ENCODE measurements around the gene PTPRN2. TPM values are rescaled to one million over a fixed set of nuclear protein-coding genes. Genes with fewer than 3 reads are reported as not detected.

Gene PTPRN2
- total and polyA plus RNA-seq, 2 donors (not counting 1 experiment from before 2014, with no cell fraction given), result 0.54 to 1.2 TPM

- Histone ChIP-seq H4K20me1 (ENCODE audit: control insufficient read depth, extremely low read depth, insufficient read depth, low read length) (no peaks in the 10 kb centered on the region), H3K27ac (ENCODE audit: insufficient read depth, low read length) (no peak overlapping the region), H3K9ac (ENCODE audit: insufficient read depth, low read length) (no peak overlapping the region), H3K79me2 (ENCODE audit: control insufficient read depth, insufficient read depth, low read length) (no peaks in the 10 kb centered on the region), H3K4me3 (replicated peaks in 1 of 4; ENCODE audit: control extremely low read depth in 1 of 4, insufficient read depth in 1 of 4, low read depth in 3 of 4, low read length in 4 of 4) (no peak overlapping the region), H3K4me2 (ENCODE audit: extremely low read depth, insufficient read depth, low read length) (no peak overlapping the region), H3K27me3 (ENCODE audit: control insufficient read depth, insufficient read depth, low read length) (no peaks in the 10 kb centered on the region), H3K36me3 (ENCODE audit: control insufficient read depth, insufficient read depth, low read length) (no peaks in the 10 kb centered on the region), H3K4me1 (ENCODE audit: control insufficient read depth, extremely low read depth, insufficient read depth, low read length) (no peaks in the 10 kb centered on the region), H3K9me3 (ENCODE audit: control insufficient read depth, insufficient read depth, low read depth, low read length) (no peaks in the 10 kb centered on the region), H2AFZ (ENCODE audit: low read length) (no peak overlapping the region)
- TF ChIP-seq EZH2 (IDR thresholded peaks at IDR 0.05; ENCODE audit: low read length, missing control alignments), result no peak
- no peak for TF ChIP-seq CTCF (conservative IDR thresholded peaks at IDR 0.05 in 1 of 2, IDR thresholded peaks at IDR 0.05 in 1 of 2; ENCODE audit: low read depth in 1 of 2, low read length in 2 of 2)
- no peak for DNase-seq (ENCODE audit: low read depth in 2 of 2)
These were observed 762.3 kb downstream of the PTPRN2 start for GRCh38 chr7:157825325-157825724.

DNA sequence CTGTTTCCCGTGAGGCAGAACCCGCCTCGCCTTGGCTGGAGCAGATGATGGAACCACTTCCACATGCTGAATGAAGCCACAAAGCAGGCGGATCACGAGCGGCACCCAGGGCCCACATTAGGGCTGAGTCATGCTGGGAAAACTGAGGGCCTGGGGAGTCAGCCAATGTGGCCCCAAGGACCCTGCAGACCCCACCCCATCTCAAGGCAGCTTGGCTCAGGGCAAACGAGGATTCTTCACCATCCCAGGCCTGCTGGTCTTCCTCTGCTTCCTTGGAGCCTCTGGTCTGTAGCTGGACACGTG, 762.9 kb downstream of the PTPRN2 start:
- H3K4me1 ChIP-seq (ENCODE audit: control insufficient read depth, extremely low read depth, insufficient read depth, low read length), result no peaks in the 10 kb centered on the region

GRCh38 chr7:157824011-157824818, 763.4 kb downstream of the PTPRN2 start:
- Histone ChIP-seq H3K4me2 (ENCODE audit: extremely low read depth, insufficient read depth, low read length) (no peak overlapping the region), H2AFZ (ENCODE audit: low read length) (no peak overlapping the region), H3K27me3 (ENCODE audit: control insufficient read depth, insufficient read depth, low read length) (no peaks in the 10 kb centered on the region), H3K4me3 (replicated peaks in 1 of 4; ENCODE audit: control extremely low read depth in 1 of 4, insufficient read depth in 1 of 4, low read depth in 3 of 4, low read length in 4 of 4) (no peak overlapping the region), H3K9me3 (ENCODE audit: control insufficient read depth, insufficient read depth, low read depth, low read length) (peaks cover 3% of the 10 kb centered on the region), H3K36me3 (ENCODE audit: control insufficient read depth, insufficient read depth, low read length) (no peaks in the 10 kb centered on the region), H4K20me1 (ENCODE audit: control insufficient read depth, extremely low read depth, insufficient read depth, low read length) (no peaks in the 10 kb centered on the region), H3K27ac (ENCODE audit: insufficient read depth, low read length) (no peak overlapping the region), H3K9ac (ENCODE audit: insufficient read depth, low read length) (no peak overlapping the region), H3K4me1 (ENCODE audit: control insufficient read depth, extremely low read depth, insufficient read depth, low read length) (no peaks in the 10 kb centered on the region), H3K79me2 (ENCODE audit: control insufficient read depth, insufficient read depth, low read length) (no peaks in the 10 kb centered on the region)
- TF ChIP-seq EZH2 (IDR thresholded peaks at IDR 0.05; ENCODE audit: low read length, missing control alignments), result no peak
- no peak for TF ChIP-seq CTCF (conservative IDR thresholded peaks at IDR 0.05 in 1 of 2, IDR thresholded peaks at IDR 0.05 in 1 of 2; ENCODE audit: low read depth in 1 of 2, low read length in 2 of 2)
- no peak for DNase-seq (ENCODE audit: low read depth in 2 of 2)

More for the DNA sequence above, 762.9 kb downstream of the PTPRN2 start:
- no peak overlapping the region for H3K9ac ChIP-seq (ENCODE audit: insufficient read depth, low read length)
- no peak for TF ChIP-seq CTCF (conservative IDR thresholded peaks at IDR 0.05 in 1 of 2, IDR thresholded peaks at IDR 0.05 in 1 of 2; ENCODE audit: low read depth in 1 of 2, low read length in 2 of 2)
- TF ChIP-seq EZH2 (IDR thresholded peaks at IDR 0.05; ENCODE audit: low read length, missing control alignments), result no peak
- H3K27ac ChIP-seq (ENCODE audit: insufficient read depth, low read length), result no peak overlapping the region
- H3K9me3 ChIP-seq (ENCODE audit: control insufficient read depth, insufficient read depth, low read depth, low read length), result peaks cover 3% of the 10 kb centered on the region
- H2AFZ ChIP-seq (ENCODE audit: low read length), result no peak overlapping the region
- H3K79me2 ChIP-seq (ENCODE audit: control insufficient read depth, insufficient read depth, low read length), result no peaks in the 10 kb centered on the region
- H3K4me2 ChIP-seq (ENCODE audit: extremely low read depth, insufficient read depth, low read length), result no peak overlapping the region
- no peak for DNase-seq (ENCODE audit: low read depth in 2 of 2)
- H4K20me1 ChIP-seq (ENCODE audit: control insufficient read depth, extremely low read depth, insufficient read depth, low read length), result no peaks in the 10 kb centered on the region
- no peaks in the 10 kb centered on the region for H3K27me3 ChIP-seq (ENCODE audit: control insufficient read depth, insufficient read depth, low read length)
- H3K36me3 ChIP-seq (ENCODE audit: control insufficient read depth, insufficient read depth, low read length), result no peaks in the 10 kb centered on the region
- H3K4me3 ChIP-seq (replicated peaks in 1 of 4; ENCODE audit: control extremely low read depth in 1 of 4, insufficient read depth in 1 of 4, low read depth in 3 of 4, low read length in 4 of 4), result no peak overlapping the region

Data from fibroblast of lung (primary cell).